ENCODE data around the gene TUBGCP6.
A peak's percentile ranks its signal among the peaks of the same experiment; 100 is the strongest.

Gene TUBGCP6

GRCh38 chr22:50244420-50245213 lies at the start of gene TUBGCP6:
Gene TUBGCP6, minus strand, starts transcription at chr22:50245023. Its CDS starts 564 bp downstream, at chr22:50244459.
- peak; percentile 86 to 90 (median 89) for DNase-seq (ENCODE audit: low read depth in 4 of 4, low spot score in 1 of 4)

DNA sequence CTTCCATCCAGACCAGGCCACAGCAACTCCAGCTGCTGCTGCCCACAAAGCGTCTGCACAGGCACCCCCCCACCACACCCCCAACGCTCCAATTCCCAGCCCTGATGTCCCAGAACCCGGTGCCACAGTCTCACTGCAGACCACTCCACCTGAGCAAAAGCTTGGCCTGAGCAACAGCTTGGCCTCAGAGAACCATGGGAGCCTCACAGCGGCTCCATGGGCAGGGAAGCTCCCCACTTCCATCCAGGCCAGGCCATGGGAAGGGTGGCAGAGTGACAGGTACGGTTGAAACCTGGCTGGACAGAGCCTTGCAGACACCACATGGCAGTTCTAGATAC lies 49.5 kb upstream of the TUBGCP6 start:
- no peak for DNase-seq (ENCODE audit: low read depth in 4 of 4, low spot score in 1 of 4)

GRCh38 chr22:50293441-50294318 lies 48.9 kb upstream of the TUBGCP6 start:
- no peak for DNase-seq (ENCODE audit: low read depth in 4 of 4, low spot score in 1 of 4)

DNA sequence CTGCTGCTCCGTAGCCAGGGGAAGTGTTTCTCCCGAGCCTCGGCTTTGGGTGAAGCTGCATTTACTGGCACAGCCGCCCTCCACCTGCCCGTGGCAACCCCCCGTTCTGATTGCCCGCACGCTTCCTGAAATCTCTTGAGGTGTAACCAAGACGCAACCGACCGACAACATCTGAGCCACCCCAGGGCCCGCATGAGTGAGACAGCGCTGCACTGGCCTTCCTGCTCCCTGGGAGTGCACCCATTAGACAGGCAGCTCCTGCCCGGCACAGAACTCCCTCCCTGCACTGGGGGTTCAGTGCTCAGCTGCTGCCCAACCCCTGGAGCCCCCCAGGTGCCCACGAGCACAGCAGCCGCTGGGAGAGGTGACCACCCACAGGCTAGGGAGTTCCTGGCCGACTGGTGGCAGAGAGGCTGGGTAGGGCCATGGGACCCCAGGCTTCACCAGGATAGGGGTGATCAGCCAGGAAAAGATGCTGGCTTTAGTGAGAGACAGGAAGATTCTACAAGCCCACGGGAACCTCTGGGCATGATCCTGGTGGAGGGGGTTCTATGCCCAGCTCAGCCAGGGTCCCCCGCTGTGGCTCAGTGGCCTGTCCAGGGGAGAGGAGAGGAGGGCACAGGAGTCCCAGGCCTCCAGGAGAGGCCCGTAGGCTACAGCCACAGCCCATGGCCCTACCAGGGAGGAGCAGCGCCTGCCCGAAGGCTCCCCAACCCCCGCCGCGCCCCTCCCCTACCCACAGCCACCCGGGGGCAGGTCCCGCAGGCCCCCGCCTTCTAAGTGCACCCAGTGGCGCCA lies 48.0 kb upstream of the TUBGCP6 start:
- DNase-seq (ENCODE audit: low read depth in 4 of 4, low spot score in 1 of 4), result no peak

DNA sequence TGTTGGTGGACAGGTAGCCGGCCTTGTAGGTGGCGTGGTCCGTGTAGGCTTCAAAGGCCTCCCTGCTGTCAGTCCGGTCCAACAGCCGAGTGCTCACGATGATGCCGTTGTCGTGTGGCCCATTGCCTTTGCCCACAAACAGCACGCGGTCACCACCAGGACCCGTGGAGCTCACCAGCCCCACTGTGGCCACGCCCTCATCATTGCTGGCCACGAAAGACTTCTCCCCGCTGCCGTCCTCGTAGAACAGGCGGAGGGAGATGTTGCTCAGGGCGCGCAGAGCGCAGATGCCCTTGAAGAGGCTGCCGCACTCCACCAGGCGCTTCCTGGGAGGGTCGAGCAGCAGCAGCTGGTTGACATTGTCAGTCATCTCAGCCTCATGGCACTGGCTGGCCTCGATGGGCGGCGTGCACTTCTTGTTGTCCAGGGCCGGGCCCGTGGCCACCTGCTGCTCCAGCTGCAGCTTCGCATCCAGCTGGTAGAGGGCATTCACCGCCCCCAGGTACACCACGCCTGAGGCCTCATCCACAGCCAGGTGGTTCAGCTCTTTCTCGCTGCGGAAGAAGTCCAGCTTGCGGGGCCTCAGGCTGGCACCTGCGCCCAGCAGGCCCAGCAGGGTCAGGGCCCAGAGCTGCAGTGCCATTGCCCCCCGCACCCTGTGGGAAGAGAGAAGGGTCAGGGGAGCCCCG lies 45.3 kb upstream of the TUBGCP6 start:
- DNase-seq (ENCODE audit: low read depth in 4 of 4, low spot score in 1 of 4), result no peak

GRCh38 chr22:50289151-50289941 lies 44.5 kb upstream of the TUBGCP6 start:
- no peak for DNase-seq (ENCODE audit: low read depth in 4 of 4, low spot score in 1 of 4)

DNA sequence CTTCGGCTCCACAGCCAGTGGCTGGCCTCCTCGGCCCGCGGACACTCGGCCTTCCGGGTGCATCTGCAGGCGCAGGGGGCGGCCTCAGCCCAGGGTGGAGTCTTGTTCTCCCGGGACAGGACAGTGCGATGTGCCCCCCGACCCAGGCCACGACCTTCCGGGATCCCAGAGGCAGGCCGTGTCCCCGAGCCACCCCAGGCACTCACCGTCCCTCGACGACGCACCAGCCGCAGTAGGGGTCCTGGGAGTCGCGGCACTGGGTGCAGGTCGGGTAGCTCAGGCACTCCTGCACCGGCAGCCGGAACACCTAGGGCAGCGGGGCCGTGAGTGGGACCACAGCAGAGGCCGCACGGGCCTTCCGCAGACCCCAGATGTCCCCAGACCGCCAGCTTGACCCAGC lies 42.9 kb upstream of the TUBGCP6 start:
- DNase-seq (ENCODE audit: low read depth in 4 of 4, low spot score in 1 of 4), result no peak

DNA sequence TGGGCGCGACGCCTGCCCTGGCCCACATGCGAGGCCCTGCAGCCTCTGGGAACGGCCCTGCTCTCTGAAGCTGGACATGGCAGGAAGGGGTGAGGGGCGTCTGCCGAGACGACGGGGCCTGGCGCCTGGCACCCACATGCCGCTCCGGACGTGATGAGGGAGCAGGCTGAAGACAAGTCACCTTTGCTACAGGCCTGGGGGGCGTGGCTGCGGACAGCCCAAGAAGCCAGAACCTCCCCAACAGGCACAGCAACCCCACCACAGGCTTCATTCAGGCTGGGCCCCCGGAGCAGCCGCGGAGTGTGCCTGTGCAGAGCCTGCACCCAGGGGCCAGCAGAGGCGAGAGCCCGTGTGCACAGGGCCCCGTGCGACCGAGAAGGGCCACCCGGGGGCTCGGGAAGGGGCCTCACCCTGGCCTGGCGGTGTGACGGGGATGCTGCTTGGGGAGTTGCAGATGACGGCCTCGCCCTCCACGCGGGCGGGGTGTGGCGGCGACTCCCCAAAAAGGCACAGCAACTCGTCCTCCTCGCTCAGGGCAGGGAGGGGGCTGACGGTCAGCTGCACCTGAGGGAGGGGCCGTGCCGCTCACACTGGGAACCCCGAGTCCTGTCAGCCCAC lies 42.0 kb upstream of the TUBGCP6 start:
- DNase-seq (ENCODE audit: low read depth in 4 of 4, low spot score in 1 of 4), result no peak

DNA sequence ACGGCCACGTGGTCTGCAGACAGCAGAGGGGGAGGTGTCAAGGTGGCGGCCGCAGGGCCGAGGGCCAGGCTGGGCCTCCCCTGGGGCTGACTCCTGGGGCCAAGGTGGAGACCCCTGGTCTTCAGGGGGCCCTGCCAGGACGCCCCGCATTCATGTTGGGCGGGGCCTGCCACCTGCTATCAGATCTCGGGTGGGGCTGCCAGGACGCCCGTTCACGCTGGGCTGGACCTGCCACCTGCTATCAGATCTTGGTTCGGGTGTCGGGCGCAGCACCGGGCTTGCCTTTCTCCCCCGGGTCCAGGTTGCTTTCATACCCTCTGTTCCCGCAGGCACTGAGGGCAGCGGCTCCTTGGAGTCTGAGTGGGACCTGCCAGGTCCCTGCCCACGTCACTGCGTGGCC lies 41.5 kb upstream of the TUBGCP6 start:
- no peak for DNase-seq (ENCODE audit: low read depth in 4 of 4, low spot score in 1 of 4)

GRCh38 chr22:50285568-50286229 lies 40.9 kb upstream of the TUBGCP6 start:
- no peak for DNase-seq (ENCODE audit: low read depth in 4 of 4, low spot score in 1 of 4)

DNA sequence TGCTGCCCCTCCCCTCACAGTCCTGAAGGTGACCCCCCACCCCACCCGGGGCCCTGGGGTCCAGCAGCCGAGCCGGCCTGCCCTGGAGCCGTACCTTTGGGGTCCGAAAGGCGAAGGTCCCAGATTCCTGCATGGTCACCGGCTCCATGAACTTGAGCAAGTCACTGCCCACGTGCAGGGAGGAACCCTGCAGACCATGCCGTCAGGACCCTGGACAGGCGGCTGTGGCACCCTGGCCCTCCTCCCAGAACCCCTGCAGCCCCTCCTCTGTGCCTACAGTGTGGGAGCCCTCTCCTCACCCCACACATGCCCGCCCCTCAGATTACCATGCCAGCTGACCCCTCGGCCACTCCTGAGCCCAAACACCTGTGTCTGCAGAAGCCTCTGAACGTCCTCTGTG lies 39.7 kb upstream of the TUBGCP6 start:
- no peak for DNase-seq (ENCODE audit: low read depth in 4 of 4, low spot score in 1 of 4)

DNA sequence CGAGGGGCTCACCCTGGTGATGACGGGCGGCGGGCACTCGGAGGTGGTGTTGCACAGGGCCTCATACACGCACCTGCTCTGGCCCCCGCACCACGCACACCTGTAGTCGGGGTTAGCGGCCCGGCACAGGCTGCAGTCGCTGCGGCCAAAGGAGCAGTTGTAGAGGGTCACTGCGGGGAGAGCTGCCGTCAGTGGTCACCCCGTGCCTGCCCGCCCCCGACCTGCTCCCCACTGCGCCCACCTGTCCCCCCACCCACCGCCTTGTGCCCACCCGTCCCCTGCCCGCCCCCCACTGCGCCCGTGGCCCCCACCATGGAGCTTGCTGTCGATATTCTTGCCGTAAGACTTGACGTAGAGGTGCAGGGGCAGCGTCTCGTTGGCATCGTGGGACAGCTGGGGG lies 39.0 kb upstream of the TUBGCP6 start:
- no peak for DNase-seq (ENCODE audit: low read depth in 4 of 4, low spot score in 1 of 4)

DNA sequence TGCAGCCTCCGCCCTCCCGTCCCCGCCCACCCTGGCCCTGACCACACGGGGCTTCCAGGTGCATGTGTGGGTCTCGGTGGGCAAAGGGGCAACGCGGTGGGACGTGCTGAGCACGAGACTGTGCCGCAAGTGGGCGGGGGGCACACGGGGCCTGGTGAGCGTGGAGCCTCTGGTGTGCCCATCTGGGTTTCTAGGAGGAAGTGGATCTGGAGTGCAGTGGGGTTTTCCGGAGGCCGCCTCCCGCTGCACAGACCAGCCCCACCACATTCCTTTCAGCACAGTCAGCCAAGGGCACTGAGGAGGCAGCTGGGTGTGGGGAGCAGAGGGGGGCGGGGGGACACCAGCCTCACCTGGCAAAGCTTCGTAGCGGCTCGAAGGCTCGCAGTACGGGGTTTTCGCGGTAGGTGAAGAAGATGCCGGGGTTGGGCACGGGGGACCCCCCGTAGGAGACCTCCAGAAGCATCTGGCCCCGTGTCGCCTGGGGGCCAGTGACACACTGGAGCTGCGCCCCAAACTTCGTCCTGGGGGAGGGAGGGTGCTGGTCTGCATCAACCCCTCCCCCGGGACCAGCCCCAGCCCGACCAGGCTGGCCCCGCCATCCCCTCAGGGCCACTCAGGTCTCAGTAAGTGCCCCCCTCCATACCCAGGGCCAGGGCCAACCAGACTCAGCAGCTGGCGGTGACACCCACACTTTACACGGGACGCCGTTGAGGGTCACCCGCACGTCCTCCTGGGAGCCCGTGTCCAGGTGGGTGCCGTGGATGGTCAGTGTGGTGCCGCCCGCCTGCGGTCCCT lies 37.7 kb upstream of the TUBGCP6 start:
- no peak for DNase-seq (ENCODE audit: low read depth in 4 of 4, low spot score in 1 of 4)

DNA sequence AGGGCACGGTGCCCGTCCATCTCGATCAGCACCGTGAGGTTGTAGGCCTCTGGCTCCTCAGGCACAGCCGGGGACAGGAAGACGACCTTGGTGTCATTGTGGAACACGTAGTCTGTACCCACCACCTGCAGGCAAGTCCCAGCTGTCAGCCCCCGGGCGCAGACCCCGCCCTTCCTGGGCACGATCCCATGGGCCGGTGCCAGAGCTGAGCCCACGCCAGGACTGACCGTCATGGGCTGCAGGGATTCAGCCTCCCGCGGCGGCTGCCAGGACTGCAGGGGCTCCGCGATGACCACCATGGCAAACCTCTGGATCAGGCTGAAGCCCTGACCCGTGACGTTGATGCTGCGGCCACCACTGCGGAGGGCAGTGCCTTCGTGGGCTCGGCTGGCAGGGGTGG lies 37.1 kb upstream of the TUBGCP6 start:
- DNase-seq (ENCODE audit: low read depth in 4 of 4, low spot score in 1 of 4), result no peak

DNA sequence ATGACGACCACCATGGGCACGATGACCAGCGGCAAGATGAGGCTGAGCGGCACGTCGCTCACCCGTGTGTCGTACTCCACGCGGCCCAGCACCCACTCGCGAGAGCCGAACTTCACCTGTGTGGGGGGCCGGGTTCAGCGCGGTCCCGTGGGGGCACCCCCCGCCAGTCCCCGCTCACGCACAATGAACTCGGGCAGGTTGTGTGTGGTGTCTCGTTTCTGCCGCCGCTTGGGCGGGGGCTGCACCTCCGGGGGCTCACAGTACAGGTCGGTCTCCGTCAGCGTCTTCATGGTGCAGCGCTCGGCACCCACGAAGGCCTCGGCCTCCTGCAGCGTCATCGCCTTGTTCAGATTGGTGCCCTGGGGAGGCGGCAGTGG lies 36.5 kb upstream of the TUBGCP6 start:
- no peak for DNase-seq (ENCODE audit: low read depth in 4 of 4, low spot score in 1 of 4)

DNA sequence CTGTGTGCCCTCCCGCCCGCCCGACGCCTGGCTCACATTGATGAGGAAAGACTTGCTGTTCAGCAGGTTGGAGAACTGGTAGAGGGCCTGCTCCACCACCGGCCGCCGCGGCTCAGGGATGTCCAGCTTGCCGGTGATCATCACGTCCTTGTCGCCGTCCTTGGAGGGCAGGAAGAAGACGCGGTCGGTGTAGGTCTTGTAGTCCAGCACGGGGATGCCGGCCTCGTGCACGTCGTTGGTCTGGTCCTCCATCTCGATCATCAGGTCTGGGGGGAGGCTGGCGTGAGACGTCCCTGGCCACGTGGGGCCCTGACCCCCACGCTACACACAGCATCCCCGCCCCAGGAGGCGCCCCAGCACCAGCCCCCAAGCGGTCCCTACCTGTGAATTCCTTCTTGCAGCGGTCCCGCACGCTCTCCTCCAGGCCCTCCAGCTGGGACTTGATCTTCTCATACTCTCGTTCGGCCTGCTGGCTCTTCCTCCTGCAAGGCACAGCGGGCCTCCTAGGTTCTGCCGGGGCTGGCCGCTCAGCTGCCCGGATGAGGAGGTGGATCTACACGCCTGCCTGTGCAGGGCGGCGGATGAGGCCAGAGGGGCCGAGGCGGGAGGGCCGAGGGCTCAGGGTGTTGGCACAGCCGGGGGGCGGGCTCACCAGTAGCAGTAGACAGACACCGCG lies 36.0 kb upstream of the TUBGCP6 start:
- DNase-seq (ENCODE audit: low read depth in 4 of 4, low spot score in 1 of 4), result no peak

GRCh38 chr22:50280022-50280707 lies 35.3 kb upstream of the TUBGCP6 start:
- DNase-seq (ENCODE audit: low read depth in 4 of 4, low spot score in 1 of 4), result no peak
